ENCODE measurements around the gene CBX7.

GRCh38 chr22:39101226-39101625, 51.3 kb downstream of the CBX7 start:
- TF ChIP-seq EZH2 (IDR thresholded peaks at IDR 0.05), result no peak
- TF ChIP-seq POLR2AphosphoS5 (IDR thresholded peaks at IDR 0.05; ENCODE audit: borderline replicate concordance, low read depth, low read length), result no peak
